ENCODE measurements around the gene ATP12A.

Gene ATP12A

DNA sequence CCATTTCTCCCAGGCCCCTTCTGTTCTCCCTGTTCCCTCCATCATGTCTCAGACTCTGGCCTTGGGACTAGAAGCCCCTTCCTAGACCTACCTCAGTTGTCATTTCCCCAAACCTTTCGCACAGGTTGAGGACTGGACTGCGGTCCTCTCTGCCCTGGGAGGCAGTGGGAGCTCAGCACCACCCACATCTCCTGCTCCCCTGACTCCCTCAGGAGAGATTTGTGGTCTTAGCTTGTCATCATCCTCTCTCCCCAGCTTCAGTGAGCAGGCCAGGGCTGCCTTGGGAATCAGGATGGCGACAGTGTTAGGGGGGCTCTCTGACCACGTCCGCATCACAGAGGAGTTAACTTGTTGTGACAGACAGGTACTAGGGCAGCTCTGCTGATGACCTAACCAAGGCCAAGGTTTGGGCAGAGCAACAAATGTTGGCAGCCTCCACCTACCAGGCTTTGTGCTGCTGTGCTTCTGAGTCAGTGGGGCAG, 58.2 kb downstream of the ATP12A start:
- no peak for DNase-seq

- no peak for DNase-seq
Observed at GRCh38 chr13:24740014-24740890, 60.0 kb downstream of the ATP12A start.

GRCh38 chr13:24741016-24741662, 60.9 kb downstream of the ATP12A start:
- no peak for DNase-seq

GRCh38 chr13:24741791-24742190, 61.6 kb downstream of the ATP12A start:
- no peak for DNase-seq

DNA sequence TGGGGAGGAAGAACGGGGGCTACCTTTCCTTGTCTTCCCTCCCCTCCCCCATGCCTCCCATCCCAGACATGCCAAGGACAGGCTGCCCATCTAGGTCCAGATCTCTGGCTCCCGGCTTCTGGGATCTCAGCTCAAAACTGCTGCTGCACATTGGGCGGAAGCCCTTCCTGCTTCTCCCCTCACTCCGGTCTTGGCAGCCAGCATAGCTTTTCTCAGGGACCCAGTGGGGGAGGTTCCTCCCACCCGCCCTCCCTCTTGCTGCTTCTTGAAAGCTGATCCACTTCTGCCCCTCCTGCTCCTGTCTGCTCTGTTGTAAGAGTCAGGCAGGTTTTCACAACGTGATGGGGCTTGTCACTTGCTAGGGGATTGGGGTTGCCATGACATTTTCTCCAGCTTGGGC, 62.1 kb downstream of the ATP12A start:
- DNase-seq = no peak

DNA sequence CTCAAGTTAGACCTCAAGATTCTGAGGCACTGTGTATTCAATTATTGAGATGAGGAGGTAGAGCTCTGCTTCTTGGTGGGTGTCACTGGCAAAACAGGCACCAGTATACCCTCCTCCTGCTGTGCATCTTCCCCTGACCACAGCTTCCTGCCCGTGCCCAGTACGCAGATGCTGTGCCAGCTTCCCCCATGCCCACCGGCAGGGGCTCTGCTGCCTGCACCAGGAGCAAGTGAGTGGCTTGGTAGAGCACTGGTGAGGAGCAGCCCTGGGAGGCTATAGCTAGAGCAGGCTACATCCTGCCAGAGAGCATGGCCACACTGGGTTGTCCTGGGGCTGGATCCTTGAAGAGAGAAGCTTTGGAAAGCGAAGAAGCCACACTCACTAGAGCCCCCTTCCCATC, 62.8 kb downstream of the ATP12A start:
- no peak for DNase-seq

DNA sequence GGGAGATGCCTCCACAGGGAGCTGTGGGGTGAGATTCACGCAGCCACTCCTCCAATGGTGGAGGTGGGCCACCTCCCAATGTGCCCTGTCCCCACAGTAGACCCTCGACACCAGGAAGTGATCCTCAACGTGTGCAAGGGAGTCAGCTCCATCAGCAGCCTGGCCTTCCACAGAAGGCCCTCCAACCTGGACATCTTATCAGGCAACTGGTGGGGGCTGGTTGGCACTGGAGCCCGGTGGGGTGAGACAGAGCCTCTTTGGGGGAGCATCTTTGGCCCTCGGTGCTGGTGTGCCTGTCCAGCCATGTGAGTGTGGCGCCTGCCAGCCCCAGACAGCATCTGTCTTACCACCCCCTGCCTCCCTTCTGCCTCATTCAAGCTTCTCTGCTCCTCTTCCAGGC, 64.0 kb downstream of the ATP12A start:
- DNase-seq = no peak

- no peak for DNase-seq
Observed at GRCh38 chr13:24745516-24745860, 65.3 kb downstream of the ATP12A start.

GRCh38 chr13:24745861-24746617, 65.8 kb downstream of the ATP12A start:
- no peak for DNase-seq

GRCh38 chr13:24746618-24747247, 66.5 kb downstream of the ATP12A start:
- DNase-seq = no peak

- DNase-seq = no peak
Observed at GRCh38 chr13:24747248-24748060, 67.2 kb downstream of the ATP12A start.

DNA sequence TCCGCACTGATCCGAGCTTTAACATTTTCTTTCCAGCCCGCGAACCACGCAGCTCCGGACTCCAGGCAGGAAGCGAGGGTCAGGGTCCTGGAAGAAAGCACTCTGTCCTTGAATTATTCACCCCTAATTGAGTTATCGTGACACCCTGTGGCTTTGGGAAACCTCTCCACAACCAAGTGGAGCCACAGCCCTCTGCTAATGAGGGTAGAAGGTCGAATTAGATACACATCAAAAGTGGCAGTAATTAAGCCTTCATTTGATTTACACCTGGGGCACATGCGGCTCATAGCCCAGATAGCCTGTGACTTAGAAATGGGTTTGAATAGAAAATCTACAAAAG, 67.8 kb downstream of the ATP12A start:
- no peak for DNase-seq

GRCh38 chr13:24759197-24759596, 79.0 kb downstream of the ATP12A start:
- DNase-seq = no peak
